ENCODE measurements around the gene ASIC1.

DNA sequence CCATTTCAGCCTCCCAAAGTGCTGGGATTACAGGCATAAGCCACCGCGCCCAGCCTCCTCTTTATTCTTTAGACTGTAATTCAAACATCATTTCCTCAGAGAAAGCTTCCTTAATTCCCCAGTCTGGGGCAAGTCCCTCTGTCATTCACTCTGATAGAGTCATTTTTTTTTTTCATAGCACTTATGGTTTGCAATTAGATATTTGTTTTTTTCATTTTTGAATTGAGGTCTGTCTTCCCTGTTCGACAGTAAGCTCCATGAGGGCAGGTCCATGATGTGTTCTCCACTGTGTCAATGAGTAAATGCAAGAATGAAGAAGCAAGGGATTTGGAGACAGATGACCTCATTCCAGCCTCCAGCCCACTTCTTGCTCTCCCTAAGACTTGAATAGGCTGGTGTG lies 12.1 kb downstream of the ASIC1 start:
- no peak for TF ChIP-seq CTCF (IDR thresholded peaks at IDR 0.05; ENCODE audit: low read length)
- no peak for TF ChIP-seq EZH2 (IDR thresholded peaks at IDR 0.05; ENCODE audit: borderline replicate concordance, low read length)

Data from OCI-LY1 (cell line).